ENCODE measurements around the gene FCER1G.
A peak's percentile ranks its signal among the peaks of the same experiment; 100 is the strongest.

The FCER1G gene

DNA sequence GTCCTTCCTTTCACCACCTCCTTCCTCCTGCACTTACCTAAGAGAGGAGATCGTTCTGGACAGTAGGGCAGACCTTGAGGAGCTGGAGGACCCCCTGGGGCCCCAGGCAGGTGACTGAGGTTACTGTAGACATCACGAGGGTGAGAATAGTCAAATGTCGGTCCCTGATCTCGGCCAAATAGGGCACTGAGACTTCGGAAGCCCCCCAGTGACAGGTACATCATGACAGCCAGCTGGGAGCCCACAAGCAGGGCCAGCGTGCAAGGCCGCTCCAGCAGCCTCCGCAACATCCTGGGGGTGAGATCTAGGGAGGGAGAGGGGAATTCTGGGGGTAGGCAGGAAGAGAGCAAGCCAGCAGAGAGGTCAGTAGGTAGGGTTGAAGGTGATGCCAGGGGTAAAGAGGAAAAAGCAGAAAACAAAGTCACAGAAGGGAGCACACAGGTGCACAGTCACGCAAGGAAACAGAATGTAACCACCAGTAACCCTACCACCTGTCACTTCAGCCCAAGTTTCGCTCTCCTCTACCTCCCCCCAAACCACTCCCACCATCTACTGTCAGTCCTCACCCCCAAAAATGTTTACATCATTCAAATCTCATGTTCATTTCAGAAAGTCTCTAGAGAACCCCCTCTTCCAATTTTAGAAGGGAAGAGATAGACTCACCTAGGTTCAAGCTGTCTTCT lies 39.2 kb upstream of the FCER1G start:
- no peak for DNase-seq
- Histone ChIP-seq H3K4me3 (ENCODE audit: low read depth, low read length) (no peak overlapping the region), H3K36me3 (peaks cover 50% of the 10 kb centered on the region), H3K9me3 (ENCODE audit: severe bottlenecking) (no peaks in the 10 kb centered on the region), H3K27ac (no peak overlapping the region), H3K27me3 (ENCODE audit: insufficient read depth, low read depth, severe bottlenecking) (no peaks in the 10 kb centered on the region)
- no peak for TF ChIP-seq CTCF (IDR thresholded peaks at IDR 0.05; ENCODE audit: low read depth, low read length)

DNA sequence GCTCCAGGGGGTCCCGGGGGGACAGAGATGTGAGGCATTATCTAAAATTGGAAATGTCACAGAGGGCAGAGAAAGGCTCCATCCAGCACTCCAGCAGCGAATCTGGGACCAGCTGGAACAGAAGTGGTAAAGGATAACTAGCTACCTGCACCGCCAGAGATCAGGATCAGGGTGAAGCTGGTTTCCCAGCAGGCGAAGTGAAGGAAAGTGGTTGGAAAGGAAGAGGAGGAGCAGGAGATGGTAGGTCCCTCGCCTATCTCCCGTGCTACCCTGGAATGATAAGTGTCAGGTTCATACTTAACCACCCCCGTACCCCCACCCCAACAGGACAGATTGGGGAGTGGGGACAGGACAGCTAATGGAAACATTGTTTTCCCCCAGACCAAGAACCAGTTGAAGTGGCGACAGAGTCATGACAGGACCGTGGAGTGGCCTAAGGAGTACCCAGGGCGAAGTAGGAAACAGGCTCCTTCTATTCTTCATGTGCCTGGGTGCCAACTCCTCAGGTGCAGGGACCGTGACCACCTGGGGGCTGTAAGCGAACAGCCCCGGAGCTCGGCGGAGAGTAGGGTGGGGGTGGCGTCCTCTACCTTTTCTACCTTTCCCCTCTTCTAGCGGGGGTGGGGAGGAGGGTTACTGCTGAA lies 38.5 kb upstream of the FCER1G start:
- Histone ChIP-seq H3K4me3 (ENCODE audit: low read depth, low read length) (peak overlapping the region; percentile 65), H3K9me3 (ENCODE audit: severe bottlenecking) (no peaks in the 10 kb centered on the region), H3K27ac (peak overlapping the region; percentile 82), H3K36me3 (peaks cover 44% of the 10 kb centered on the region), H3K27me3 (ENCODE audit: insufficient read depth, low read depth, severe bottlenecking) (no peaks in the 10 kb centered on the region)
- TF ChIP-seq CTCF (IDR thresholded peaks at IDR 0.05; ENCODE audit: low read depth, low read length): no peak
- no peak for DNase-seq

- Histone ChIP-seq H3K9me3 (ENCODE audit: severe bottlenecking) (no peaks in the 10 kb centered on the region), H3K27ac (peak within 1 kb of the TSS; percentile 82), H3K36me3 (peaks cover 36% of the 10 kb centered on the region), H3K4me3 (ENCODE audit: low read depth, low read length) (peak within 1 kb of the TSS; percentile 65), H3K27me3 (ENCODE audit: insufficient read depth, low read depth, severe bottlenecking) (no peaks in the 10 kb centered on the region)
- peak; percentile 79 for TF ChIP-seq CTCF (IDR thresholded peaks at IDR 0.05; ENCODE audit: low read depth, low read length)
- peak; percentile 98 for DNase-seq
Observed at GRCh38 chr1:161177112-161177935, 37.8 kb upstream of the FCER1G start, which contains the start of gene B4GALT3. B4GALT3 (minus strand) TSS chr1:161177507; CDS start chr1:161176060, 1,447 bp downstream.

DNA sequence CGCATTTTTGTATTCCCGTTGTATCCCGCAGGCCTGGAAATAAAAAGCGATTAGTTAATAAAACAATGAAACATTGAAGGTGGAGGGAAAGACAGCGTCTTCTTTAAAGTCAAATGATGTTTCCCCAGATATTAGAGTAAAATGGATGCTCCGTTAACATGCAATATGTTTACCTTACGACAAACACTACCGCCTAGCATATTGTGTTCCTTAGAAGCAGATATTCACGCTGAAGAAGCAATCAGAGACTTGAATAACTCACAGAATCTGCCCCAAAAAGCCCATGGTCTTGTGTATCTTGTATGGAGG lies 37.2 kb upstream of the FCER1G start:
- H3K27me3 ChIP-seq (ENCODE audit: insufficient read depth, low read depth, severe bottlenecking): no peaks in the 10 kb centered on the region
- TF ChIP-seq CTCF (IDR thresholded peaks at IDR 0.05; ENCODE audit: low read depth, low read length): no peak
- peak overlapping the region; percentile 82 for H3K27ac ChIP-seq
- no peaks in the 10 kb centered on the region for H3K9me3 ChIP-seq (ENCODE audit: severe bottlenecking)
- H3K36me3 ChIP-seq: peaks cover 31% of the 10 kb centered on the region
- DNase-seq: no peak
- H3K4me3 ChIP-seq (ENCODE audit: low read depth, low read length): peak overlapping the region; percentile 65

DNA sequence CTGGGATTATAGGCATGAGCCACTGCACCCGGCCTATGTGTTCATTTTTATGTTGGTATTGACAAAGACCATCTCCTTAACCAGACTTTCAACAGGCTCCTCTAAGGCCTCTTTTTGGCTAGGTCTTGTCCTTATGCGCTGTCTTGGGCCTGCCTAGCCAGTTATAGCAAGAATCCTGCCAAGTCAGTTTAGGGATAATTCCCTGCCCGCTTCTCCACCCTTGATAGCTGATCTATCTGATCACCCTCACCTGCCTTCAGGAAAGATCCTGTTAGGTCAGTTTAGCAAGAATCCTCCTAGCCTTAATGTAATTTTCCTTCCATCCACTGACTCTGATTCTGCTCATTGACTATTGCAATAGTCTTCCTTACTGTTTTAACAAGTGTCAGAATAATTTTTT lies 35.4 kb upstream of the FCER1G start:
- Histone ChIP-seq H3K4me3 (ENCODE audit: low read depth, low read length) (no peak overlapping the region), H3K27me3 (ENCODE audit: insufficient read depth, low read depth, severe bottlenecking) (no peaks in the 10 kb centered on the region), H3K27ac (no peak overlapping the region), H3K9me3 (ENCODE audit: severe bottlenecking) (no peaks in the 10 kb centered on the region), H3K36me3 (peaks cover 13% of the 10 kb centered on the region)
- TF ChIP-seq CTCF (IDR thresholded peaks at IDR 0.05; ENCODE audit: low read depth, low read length): no peak
- no peak for DNase-seq

All from WERI-Rb-1 (cell line).